Endothelial cell (in vitro differentiated cells): ENCODE results near the gene ZFHX3. TPM values are rescaled to one million over a fixed set of nuclear protein-coding genes. Genes with fewer than 3 reads are reported as not detected.
A peak's percentile ranks its signal among the peaks of the same experiment; 100 is the strongest.

Experiments used
- DNase-seq: peaks from one replicate; pipeline ENCODE4 v3.0.0; 2021; ENCODE audit warnings: low spot score
- H3K27ac Mint-ChIP-seq: one replicate; pipeline ENCODE4 v1.8.0; 2021; ENCODE audit warnings: mixed read lengths, inconsistent platforms; ENCODE audit not compliant: unreplicated experiment
- H3K27me3 Mint-ChIP-seq: one replicate; pipeline ENCODE4 v1.8.0; 2021; ENCODE audit warnings: mild to moderate bottlenecking, moderate library complexity, mixed read lengths, inconsistent platforms; ENCODE audit not compliant: unreplicated experiment
- H3K36me3 Mint-ChIP-seq: one replicate; pipeline ENCODE4 v1.8.0; 2021; ENCODE audit warnings: mild to moderate bottlenecking, low read depth, mixed read lengths, inconsistent platforms; ENCODE audit not compliant: unreplicated experiment
- H3K4me1 Mint-ChIP-seq: one replicate; pipeline ENCODE4 v1.8.0; 2021; ENCODE audit warnings: mild to moderate bottlenecking, mixed read lengths, inconsistent platforms; ENCODE audit not compliant: unreplicated experiment
- H3K4me3 Mint-ChIP-seq: one replicate; pipeline ENCODE4 v1.8.0; 2021; ENCODE audit warnings: mild to moderate bottlenecking, mixed read lengths, inconsistent platforms; ENCODE audit not compliant: unreplicated experiment
- H3K9me3 Mint-ChIP-seq: one replicate; pipeline ENCODE4 v1.8.0; 2021; ENCODE audit warnings: mixed read lengths, inconsistent platforms; ENCODE audit not compliant: unreplicated experiment
- CTCF ChIP-seq: fragments of 200-600 bp; sonication (generic); IDR thresholded peaks from one replicate; pipeline ENCODE4 v1.5.0; 2021; ENCODE audit warnings: antibody characterized with exemption; ENCODE audit not compliant: unreplicated experiment
- total RNA-seq: library from RNA; stranded (reverse); fragmentation: NEBNext Ultra II Directional; extraction: Animal tissue kit (Norgen Biotek cat#: 25700); gene quantifications from one replicate; pipeline ENCODE4 v1.2.1, GENCODE V29; 2021; ENCODE audit not compliant: unreplicated experiment

The ZFHX3 gene
- total RNA-seq, 1 donor from 2014 or later, result 17.7 TPM

DNA sequence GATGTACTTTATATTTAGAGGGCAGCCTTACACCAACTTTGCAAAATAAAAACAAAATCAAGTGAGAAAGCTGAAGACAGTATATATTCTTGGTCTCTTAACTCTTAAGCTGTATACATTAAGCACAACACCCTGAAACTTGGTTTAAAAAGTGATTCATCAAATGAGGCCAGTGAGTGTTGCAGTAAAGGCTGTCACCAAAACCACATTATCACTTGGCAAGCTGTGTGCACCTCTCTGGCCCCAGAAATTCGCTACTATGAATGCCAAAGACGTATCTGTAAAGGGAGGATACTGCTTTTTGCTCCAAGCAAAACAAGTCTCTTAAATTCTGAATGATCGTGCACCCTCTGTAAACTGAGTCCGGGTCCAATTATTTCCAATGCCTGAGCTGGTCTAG is 163.9 kb downstream of the ZFHX3 start:
- TF ChIP-seq CTCF, result no peak
- Mint-ChIP-seq H3K9me3 (no peaks in the 10 kb centered on the region), H3K27ac (no peak overlapping the region), H3K4me1 (no peaks in the 10 kb centered on the region), H3K4me3 (no peak overlapping the region), H3K27me3 (peaks cover 6% of the 10 kb centered on the region), H3K36me3 (peaks cover 33% of the 10 kb centered on the region)
- DNase-seq, result no peak

GRCh38 chr16:72879846-72880245 is 168.1 kb downstream of the ZFHX3 start:
- Mint-ChIP-seq H3K36me3 (peaks cover 7% of the 10 kb centered on the region), H3K4me1 (peaks cover 11% of the 10 kb centered on the region), H3K9me3 (no peaks in the 10 kb centered on the region), H3K27ac (no peak overlapping the region), H3K4me3 (no peak overlapping the region), H3K27me3 (no peaks in the 10 kb centered on the region)
- no peak for TF ChIP-seq CTCF
- no peak for DNase-seq

DNA sequence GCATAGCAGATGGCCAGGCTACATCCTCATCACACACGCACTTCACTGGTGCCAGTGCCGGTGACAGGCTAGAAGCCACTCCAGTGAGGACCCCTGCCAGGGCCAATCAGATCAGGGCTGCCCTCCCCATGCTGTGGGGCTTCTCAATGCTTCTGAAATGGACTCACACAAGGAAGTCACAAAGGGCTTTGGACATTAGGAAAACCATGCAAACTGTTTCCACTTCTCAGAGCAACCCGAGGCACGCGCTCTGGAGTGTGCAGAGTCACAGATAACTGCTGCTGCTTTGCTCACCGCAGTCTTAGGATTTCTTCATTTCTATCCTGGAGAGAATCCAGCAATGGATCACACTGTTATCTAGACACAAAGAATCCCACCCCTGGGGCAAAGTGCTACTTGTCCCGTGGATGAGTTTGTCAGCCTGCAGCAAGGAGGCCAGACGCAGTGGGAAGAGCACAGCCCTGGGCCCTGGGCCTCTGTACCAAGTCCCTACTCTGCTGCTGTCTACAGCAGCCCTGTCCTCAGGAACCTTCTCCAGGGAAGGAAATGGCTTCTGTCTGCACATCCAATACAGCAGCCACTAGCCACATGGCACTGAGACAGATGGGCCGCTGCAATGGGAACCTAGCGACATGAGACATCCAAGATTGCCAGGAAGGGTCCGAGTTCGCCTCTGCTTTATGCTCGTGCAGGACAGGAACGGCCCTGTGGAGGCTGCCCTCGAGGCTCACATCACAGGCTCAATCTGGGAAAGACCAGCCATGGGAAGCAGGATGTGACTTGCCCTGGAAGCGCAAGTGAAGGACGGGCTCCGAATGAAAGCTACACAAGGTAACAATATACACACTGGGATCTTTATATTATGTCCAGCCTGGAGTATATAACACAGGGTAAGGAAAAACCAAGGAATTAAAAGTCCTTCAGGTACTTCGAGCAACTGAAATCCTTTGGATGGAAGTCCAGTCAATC is 169.3 kb downstream of the ZFHX3 start:
- Mint-ChIP-seq H3K27me3 (peaks cover 2% of the 10 kb centered on the region), H3K4me1 (peaks cover 11% of the 10 kb centered on the region), H3K27ac (no peak overlapping the region), H3K9me3 (no peaks in the 10 kb centered on the region), H3K4me3 (no peak overlapping the region), H3K36me3 (peaks cover 11% of the 10 kb centered on the region)
- no peak for DNase-seq
- no peak for TF ChIP-seq CTCF

- no peak for TF ChIP-seq CTCF
- H3K4me1 Mint-ChIP-seq, result peaks cover 11% of the 10 kb centered on the region
- DNase-seq, result no peak
- peak overlapping the region; percentile 88 for H3K27ac Mint-ChIP-seq
- no peak overlapping the region for H3K4me3 Mint-ChIP-seq
- H3K27me3 Mint-ChIP-seq, result peaks cover 2% of the 10 kb centered on the region
- peaks cover 18% of the 10 kb centered on the region for H3K36me3 Mint-ChIP-seq
- H3K9me3 Mint-ChIP-seq, result no peaks in the 10 kb centered on the region
Measured at GRCh38 chr16:72877374-72878028, 170.4 kb downstream of the ZFHX3 start.

DNA sequence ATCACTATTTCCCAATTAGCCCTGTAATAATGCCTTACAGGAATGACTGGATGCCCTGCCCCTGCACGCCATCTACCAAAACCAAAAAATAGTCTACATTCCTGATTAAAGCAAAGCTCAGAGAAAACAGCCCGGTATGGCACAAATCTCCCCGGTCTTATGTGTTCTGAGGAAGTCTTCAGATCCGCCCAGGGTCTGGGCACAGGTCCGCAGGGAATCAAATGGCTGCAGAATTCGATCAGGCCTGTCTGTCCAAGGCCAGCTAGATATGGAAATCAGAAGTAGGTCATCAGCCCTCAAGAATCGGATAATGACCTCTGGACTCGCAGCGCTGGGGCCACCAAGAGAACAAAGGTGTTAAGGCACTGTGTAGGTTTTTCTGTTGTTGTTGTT is 171.0 kb downstream of the ZFHX3 start:
- Mint-ChIP-seq H3K9me3 (no peaks in the 10 kb centered on the region), H3K27ac (peak overlapping the region; percentile 88), H3K27me3 (peaks cover 2% of the 10 kb centered on the region), H3K36me3 (peaks cover 18% of the 10 kb centered on the region), H3K4me3 (no peak overlapping the region), H3K4me1 (peaks cover 11% of the 10 kb centered on the region)
- DNase-seq, result no peak
- no peak for TF ChIP-seq CTCF
